ENCODE results near the gene XXYLT1. TPM values are rescaled to one million over a fixed set of nuclear protein-coding genes. Genes with fewer than 3 reads are reported as not detected.

Gene XXYLT1
- total and polyA plus RNA-seq, 2 of the 8 experiments (the other 6 are each of a cell fraction or from before 2014, with no cell fraction given) = 18.9 to 23.8 TPM

DNA sequence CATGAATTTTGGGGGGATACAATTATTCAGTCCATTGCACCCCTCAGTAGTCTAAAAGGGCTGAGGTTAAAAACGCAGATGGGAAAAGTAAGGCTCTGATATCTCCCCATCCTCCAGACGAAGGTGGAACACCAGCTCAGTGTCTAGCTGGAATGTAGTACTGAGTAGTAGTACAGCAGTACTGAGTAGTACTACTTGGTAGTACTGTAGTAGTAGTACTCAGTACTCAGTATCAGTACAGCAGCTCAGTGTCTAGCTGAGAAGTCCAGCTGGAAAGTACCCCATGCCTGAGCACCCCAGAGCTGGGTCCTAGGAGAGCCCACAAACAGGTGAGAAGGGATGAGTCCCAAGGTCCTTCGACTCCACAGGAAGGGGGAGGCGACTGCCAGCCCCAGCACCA is 148.7 kb downstream of the XXYLT1 start:
- Histone ChIP-seq H4K8ac (ENCODE audit: extremely low read depth, insufficient read depth, low read length) (no peak overlapping the region), H3K9ac (replicated peaks in 1 of 4; ENCODE audit: extremely low read depth in 1 of 4, low read depth in 3 of 4, low read length in 3 of 4) (no peak overlapping the region), H2BK5ac (ENCODE audit: low read depth, low read length) (no peak overlapping the region), H3K36me3 (ENCODE audit: control insufficient read depth in 2 of 4, insufficient read depth in 4 of 4, low read length in 3 of 4) (no peaks in the 10 kb centered on the region), H4K91ac (replicated peaks; ENCODE audit: insufficient read length, low read length) (no peak overlapping the region), H3K79me1 (ENCODE audit: low read depth, low read length) (peaks cover 2% of the 10 kb centered on the region; the same call in 1 of the 2 replicates), H3K4me1 (replicated peaks in 1 of 4; ENCODE audit: control insufficient read depth in 3 of 4, insufficient read depth in 4 of 4, low read length in 3 of 4) (peaks cover 9 to 21% (median 13%) of the 10 kb centered on the region in 4 experiments), H2AK5ac (ENCODE audit: low read depth, low read length) (no peak overlapping the region), H3K4me2 (ENCODE audit: insufficient read depth in 1 of 2, low read depth in 2 of 2, low read length in 2 of 2) (no peak overlapping the region), H3K18ac (ENCODE audit: extremely low read depth, low read length) (no peak overlapping the region), H2BK120ac (replicated peaks; ENCODE audit: low read depth, low read length) (no peak overlapping the region), H3K4me3 (ENCODE audit: extremely low read depth in 1 of 4, insufficient read depth in 2 of 4, low read depth in 3 of 4, low read length in 4 of 4) (no peak overlapping the region), H2AFZ (ENCODE audit: low read length) (no peak overlapping the region), H3K9me3 (ENCODE audit: insufficient read depth in 2 of 2, low read depth in 1 of 2, low read length in 1 of 2) (no peaks in the 10 kb centered on the region), H3K4ac (replicated peaks; ENCODE audit: insufficient read length, low read depth, low read length) (no peak overlapping the region), H2BK12ac (ENCODE audit: low read depth, low read length) (no peak overlapping the region), H3K27ac (ENCODE audit: low read depth, low read length) (no peak overlapping the region), H4K20me1 (replicated peaks in 1 of 2; ENCODE audit: control insufficient read depth in 1 of 2, insufficient read depth in 2 of 2, low read length in 2 of 2) (peaks cover 1 to 4% of the 10 kb centered on the region in 2 experiments), H3K56ac (replicated peaks; ENCODE audit: insufficient read length, low read depth, low read length) (no peak overlapping the region), H3K79me2 (ENCODE audit: control insufficient read depth in 1 of 2, insufficient read depth in 2 of 2, low read length in 2 of 2) (peaks cover 0 to 16% of the 10 kb centered on the region in 2 experiments; a peak in 1 of 4 replicates), H3K23me2 (ENCODE audit: low read depth, low read length) (no peaks in the 10 kb centered on the region), H3K23ac (ENCODE audit: insufficient read length) (no peak overlapping the region), H3K27me3 (replicated peaks in 1 of 4; ENCODE audit: control insufficient read depth in 3 of 4, extremely low read depth in 1 of 4, insufficient read depth in 3 of 4, low read length in 3 of 4) (no peaks in the 10 kb centered on the region), H2BK15ac (ENCODE audit: low read length) (no peak overlapping the region), H4K5ac (ENCODE audit: insufficient read length, low read depth, low read length) (no peak overlapping the region), H2BK20ac (ENCODE audit: low read length) (no peak overlapping the region), H3K14ac (ENCODE audit: insufficient read length) (no peak overlapping the region)
- WGBS, 2 experiments (ENCODE audit: extremely low coverage in 1 of 2, insufficient coverage in 1 of 2, insufficient read length in 1 of 2, insufficient replicate concordance in 2 of 2, low coverage in 1 of 2, low lambda C conversion rate in 2 of 2, missing lambda C conversion rate in 1 of 2) = 88% methylated on average over 4 of the region's 4 CpGs; no CpG with 5 or more reads in 1 of the 2 experiments
- POLR2A ChIA-PET (ENCODE audit: partially characterized antibody) = interaction anchor here (0.9 to 1.4 kb wide), 2 partner anchors 9 to 28 kb away, joined by 3 read pairs; no protein-coding TSS in a partner anchor
- DNase-seq (ENCODE audit: low read depth in 1 of 2, low spot score in 2 of 2) (no peak), FAIRE-seq (no peak)
- TF ChIP-seq POLR2AphosphoS5 (IDR thresholded peaks at IDR 0.05; ENCODE audit: low read depth, low read length) = no peak
- TF ChIP-seq TCF12 (IDR thresholded peaks at IDR 0.05; ENCODE audit: low read depth, low read length) = no peak
- no peak for TF ChIP-seq JUN (IDR thresholded peaks at IDR 0.05; ENCODE audit: low read depth, low read length)
- TF ChIP-seq BRCA1 (IDR thresholded peaks at IDR 0.05; ENCODE audit: low read depth, low read length) = no peak
- TF ChIP-seq KDM5A (IDR thresholded peaks at IDR 0.05; ENCODE audit: low read length) = no peak
- no peak for TF ChIP-seq TBP (IDR thresholded peaks at IDR 0.05; ENCODE audit: low read depth, low read length)
- no peak for TF ChIP-seq HDAC2 (IDR thresholded peaks at IDR 0.05; ENCODE audit: borderline replicate concordance in 1 of 2, low read depth in 2 of 2, low read length in 2 of 2)
- TF ChIP-seq HDAC6 (IDR thresholded peaks at IDR 0.05; ENCODE audit: low read depth, low read length) = no peak
- CTCF ChIA-PET (ENCODE audit: partially characterized antibody) = interaction anchor here (0.6 to 5.3 kb wide), 28 partner anchors 7 to 440 kb away, joined by 3 to 31 read pairs (median 4); no protein-coding TSS in a partner anchor
